ENCODE results near the gene OR13F1.
"Not testable (repeated sequence)": the region's sequence is repeated elsewhere in the genome, so short reads cannot be mapped to it uniquely, and the experiment has no call there.

OR13F1 gene

GRCh38 chr9:104503963-104504362 is at the start of gene OR13F1:
Gene OR13F1, plus strand, starts transcription at chr9:104504263. Its CDS starts 0 bp downstream, at chr9:104504263.
- no peak for DNase-seq (ENCODE audit: low read depth in 2 of 2, low spot score in 1 of 2)

GRCh38 chr9:104456831-104457230 is 47.2 kb upstream of the OR13F1 start:
- DNase-seq (ENCODE audit: low read depth in 2 of 2, low spot score in 1 of 2): no peak

- DNase-seq (ENCODE audit: low read depth in 2 of 2, low spot score in 1 of 2): no peak
These were observed 40.2 kb upstream of the OR13F1 start for GRCh38 chr9:104463864-104464263.

DNA sequence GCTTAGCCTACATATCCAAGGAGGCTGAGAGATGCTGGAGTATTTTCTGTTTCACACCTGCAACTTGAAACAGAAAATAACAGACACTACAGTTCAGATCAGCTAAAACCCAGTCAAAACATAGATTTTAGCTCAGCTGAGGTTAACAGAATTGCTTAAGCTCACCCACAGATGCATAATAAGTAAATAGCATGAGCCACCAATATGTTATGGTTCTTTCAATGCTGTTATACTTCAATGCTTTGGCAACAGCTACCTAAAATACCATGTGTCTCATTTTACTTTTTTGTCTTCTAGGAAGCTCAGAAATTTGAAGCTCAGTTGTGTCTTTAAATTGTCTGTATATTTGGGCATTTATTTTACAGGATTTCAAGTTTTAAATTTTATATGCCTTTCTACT is 35.8 kb upstream of the OR13F1 start:
- DNase-seq (ENCODE audit: low read depth in 2 of 2, low spot score in 1 of 2): no peak

- no peak for DNase-seq (ENCODE audit: low read depth in 2 of 2, low spot score in 1 of 2)
These were observed 21.0 kb upstream of the OR13F1 start for GRCh38 chr9:104482921-104483570.

- no peak for DNase-seq (ENCODE audit: low read depth in 2 of 2, low spot score in 1 of 2)
These were observed 19.0 kb upstream of the OR13F1 start for GRCh38 chr9:104485014-104485413.

- DNase-seq (ENCODE audit: low read depth in 2 of 2, low spot score in 1 of 2): no peak
These were observed 9.3 kb upstream of the OR13F1 start for GRCh38 chr9:104494808-104495207.

DNA sequence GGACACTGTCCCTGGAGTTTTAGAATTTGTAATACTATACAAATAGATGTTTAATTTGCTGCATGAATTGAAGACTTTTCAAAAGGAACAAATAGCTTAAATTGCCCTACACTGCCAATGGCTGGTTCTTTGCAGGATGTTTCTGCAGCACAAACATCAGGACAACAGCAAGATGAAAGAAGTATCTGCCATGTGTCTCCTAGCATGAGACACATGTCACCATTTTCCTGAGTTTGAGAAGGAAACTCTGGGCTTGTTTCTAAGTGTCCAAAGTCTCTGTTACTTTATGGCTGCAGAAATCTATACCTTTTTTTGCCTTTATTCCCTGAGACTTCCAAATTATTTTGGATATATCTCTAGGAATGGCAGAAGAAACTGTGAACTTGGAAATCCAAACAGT is 623 bp upstream of the OR13F1 start:
- no peak for DNase-seq (ENCODE audit: low read depth in 2 of 2, low spot score in 1 of 2)

GRCh38 chr9:104506565-104506964 is 2.5 kb downstream of the OR13F1 start:
- DNase-seq (ENCODE audit: low read depth in 2 of 2, low spot score in 1 of 2): no peak

DNA sequence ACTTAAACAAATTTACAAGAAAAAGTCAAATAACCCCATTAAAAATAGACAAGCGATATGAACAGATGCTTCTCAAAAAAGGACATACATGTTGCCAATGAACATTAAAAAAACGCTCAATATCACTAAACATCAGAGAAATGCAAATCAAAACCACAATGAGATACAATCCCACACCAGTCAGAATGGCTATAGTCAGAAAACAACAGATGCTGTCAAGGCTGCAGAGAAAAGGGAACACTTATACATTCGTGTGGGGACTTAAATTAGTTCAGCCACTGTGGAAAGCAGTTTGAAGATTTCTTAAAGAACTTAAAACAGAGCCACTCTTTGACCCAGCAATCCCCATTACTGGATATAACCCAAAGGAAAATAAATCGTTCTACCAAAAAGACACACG is 10.8 kb downstream of the OR13F1 start:
- no peak for DNase-seq (ENCODE audit: low read depth in 2 of 2, low spot score in 1 of 2)

DNA sequence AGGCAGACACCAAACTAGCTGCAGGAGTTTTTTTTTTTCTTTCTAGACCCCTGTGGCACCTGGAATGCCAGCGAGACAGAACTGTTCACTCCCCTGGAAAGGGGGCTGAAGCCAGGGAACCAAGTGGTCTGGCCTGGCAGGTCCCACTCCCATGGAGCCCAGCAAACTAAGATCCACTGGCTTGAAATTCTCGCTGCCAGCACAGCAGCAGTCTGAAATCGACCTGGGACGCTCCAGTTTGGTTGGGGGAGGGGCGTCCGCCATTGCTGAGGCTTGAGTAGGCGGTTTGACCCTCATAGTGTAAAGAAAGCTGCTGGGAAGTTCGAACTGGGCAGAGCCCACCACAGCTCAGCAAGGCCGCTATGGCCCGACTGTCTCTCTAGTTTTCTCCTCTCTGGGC is 16.2 kb downstream of the OR13F1 start:
- DNase-seq (ENCODE audit: low read depth in 2 of 2, low spot score in 1 of 2): not testable (repeated sequence)

DNA sequence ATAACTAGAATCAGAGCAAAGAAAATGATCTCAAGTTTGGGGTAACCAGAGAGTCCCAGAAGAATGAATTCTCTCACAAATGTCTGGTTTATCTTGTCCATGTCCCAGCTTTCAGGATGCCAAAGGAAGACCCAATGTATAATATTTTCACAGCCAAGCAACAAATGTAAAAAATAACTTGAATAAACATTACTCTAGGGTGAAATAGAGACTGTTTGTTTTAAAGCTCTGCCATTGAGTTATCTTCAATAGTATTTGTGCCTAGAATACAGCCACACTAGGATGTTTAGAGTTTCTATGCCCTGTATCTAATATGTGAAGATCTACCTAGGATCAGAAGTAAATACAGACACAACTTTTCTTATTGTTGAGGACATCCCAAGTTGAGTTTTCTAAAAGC is 23.0 kb downstream of the OR13F1 start, which contains the start of gene OR13C4:
TSS of gene OR13C4 (minus strand) at position 101 of the 400 bp plus-strand sequence. CDS start at position 101, 0 bp downstream.
- DNase-seq (ENCODE audit: low read depth in 2 of 2, low spot score in 1 of 2): no peak

DNA sequence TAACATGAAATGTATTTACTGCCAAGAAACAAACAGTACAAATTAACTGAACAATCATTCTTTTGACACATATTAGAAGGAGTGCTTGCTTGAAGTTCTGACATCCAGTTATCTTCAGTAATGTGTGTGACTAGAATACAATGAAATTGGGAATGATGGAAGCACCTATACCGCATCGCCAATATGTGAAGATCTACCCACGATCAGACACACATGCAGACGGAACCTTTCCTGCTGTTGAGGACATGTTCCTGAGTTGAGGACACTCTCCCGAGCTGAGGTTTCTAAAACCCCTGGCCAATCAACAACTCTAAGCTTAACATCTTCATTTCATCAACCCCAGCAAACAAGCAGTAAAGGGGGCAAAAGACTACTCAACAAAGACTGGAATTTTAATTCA is 32.7 kb downstream of the OR13F1 start, which contains the start of gene OR13C3:
TSS of gene OR13C3 (minus strand) at position 101 of the 400 bp plus-strand sequence. CDS start 133 bp downstream, outside the sequence.
- no peak for DNase-seq (ENCODE audit: low read depth in 2 of 2, low spot score in 1 of 2)

- DNase-seq (ENCODE audit: low read depth in 2 of 2, low spot score in 1 of 2): no peak
These were observed 35.2 kb downstream of the OR13F1 start for GRCh38 chr9:104539275-104539674.

DNA sequence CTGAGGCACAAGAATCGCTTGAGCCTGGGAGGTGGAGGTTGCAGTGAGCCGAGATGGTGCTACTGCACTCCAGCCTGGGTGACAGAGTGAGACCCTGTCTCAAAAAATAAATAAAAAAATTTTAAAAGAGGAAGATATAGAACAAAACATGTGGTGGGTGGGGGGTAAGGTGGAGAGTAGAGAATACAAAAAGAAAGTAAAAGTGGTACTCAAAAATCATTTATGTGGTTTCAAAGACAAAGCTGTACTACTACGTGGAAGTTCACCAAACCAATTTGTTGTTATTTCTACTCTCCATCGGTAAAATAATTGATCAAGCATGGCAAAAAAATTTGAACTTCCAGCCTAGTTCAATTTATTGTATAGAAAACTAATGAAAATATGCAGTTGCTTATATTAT is 40.6 kb downstream of the OR13F1 start:
- no peak for DNase-seq (ENCODE audit: low read depth in 2 of 2, low spot score in 1 of 2)

GRCh38 chr9:104553261-104553660 is 49.2 kb downstream of the OR13F1 start:
- DNase-seq (ENCODE audit: low read depth in 2 of 2, low spot score in 1 of 2): no peak
